HepG2 (cell line): ENCODE measurements around the gene VPS50. TPM values are rescaled to one million over a fixed set of nuclear protein-coding genes. Genes with fewer than 3 reads are reported as not detected.

Experiments
- ETV6 ChIP-seq: sonication (generic); formaldehyde crosslinking; conservative IDR thresholded peaks from 2 replicates; pipeline ENCODE4 v1.4.0; 2020; ENCODE audit warnings: missing genetic modification reagents
- HDAC1 ChIP-seq: sonication (generic); formaldehyde crosslinking; IDR thresholded peaks from 2 replicates; pipeline ENCODE4 v1.5.1; 2020; ENCODE audit warnings: mild to moderate bottlenecking, missing genetic modification reagents
- IRF2 ChIP-seq: IDR thresholded peaks from 2 replicates; pipeline ENCODE4 v1.6.1; 2018; ENCODE audit warnings: missing genetic modification reagents, missing compliant biosample characterization
- KLF13 ChIP-seq: sonication (generic); formaldehyde crosslinking; IDR thresholded peaks from 2 replicates; pipeline ENCODE4 v1.4.0; 2020; ENCODE audit warnings: mild to moderate bottlenecking, missing genetic modification reagents
- KMT2A ChIP-seq: sonication (generic); formaldehyde crosslinking; IDR thresholded peaks from 2 replicates; pipeline ENCODE4 v1.4.0; 2020; ENCODE audit warnings: missing genetic modification reagents
- NKX3-1 ChIP-seq: sonication (generic); formaldehyde crosslinking; IDR thresholded peaks from 2 replicates; pipeline ENCODE4 v1.5.0; 2020; ENCODE audit warnings: missing genetic modification reagents
- NR2F6 ChIP-seq, 2 experiments: IDR thresholded peaks; 2 replicates each; pipeline ENCODE4 v1.6.1; 2016; ENCODE audit warnings: antibody characterized with exemption in 1 of 2, mild to moderate bottlenecking in 1 of 2
- PAX8 ChIP-seq: sonication (generic); formaldehyde crosslinking; IDR thresholded peaks from 2 replicates; pipeline ENCODE4 v1.8.0; 2022; ENCODE audit warnings: mild to moderate bottlenecking, missing genetic modification reagents, borderline replicate concordance
- PTBP1 ChIP-seq: fragments of 200-400 bp; formaldehyde crosslinking; IDR thresholded peaks from 2 replicates; pipeline ENCODE4 v1.6.1; 2018; ENCODE audit warnings: low read length, low read depth; ENCODE audit not compliant: poor library complexity, severe bottlenecking
- RFXAP ChIP-seq: sonication (generic); formaldehyde crosslinking; IDR thresholded peaks from 2 replicates; pipeline ENCODE4 v1.4.0; 2020; ENCODE audit warnings: missing genetic modification reagents, borderline replicate concordance
- SMAD9 ChIP-seq: sonication (generic); formaldehyde crosslinking; IDR thresholded peaks from 2 replicates; pipeline ENCODE4 v1.5.1; 2020; ENCODE audit warnings: mild to moderate bottlenecking, missing genetic modification reagents
- SRF ChIP-seq: IDR thresholded peaks from 2 replicates; pipeline ENCODE4 v1.6.1; 2011; ENCODE audit warnings: mild to moderate bottlenecking, low read depth, low read length, moderate library complexity
- ZBTB3 ChIP-seq: sonication (generic); formaldehyde crosslinking; IDR thresholded peaks from 2 replicates; pipeline ENCODE4 v1.4.0; 2020; ENCODE audit warnings: low read depth, mild to moderate bottlenecking, moderate library complexity, missing genetic modification reagents, borderline replicate concordance
- ZFAT ChIP-seq: sonication (generic); formaldehyde crosslinking; conservative IDR thresholded peaks from 2 replicates; pipeline ENCODE4 v1.8.1; 2023; ENCODE audit warnings: missing genetic modification reagents, inconsistent platforms
- ZNF10 ChIP-seq: sonication (generic); formaldehyde crosslinking; IDR thresholded peaks from 2 replicates; pipeline ENCODE4 v1.4.0; 2020; ENCODE audit warnings: mild to moderate bottlenecking, low read depth, missing genetic modification reagents, borderline replicate concordance
- ZNF691 ChIP-seq: sonication (generic); formaldehyde crosslinking; IDR thresholded peaks from 2 replicates; pipeline ENCODE4 v1.4.0; 2020; ENCODE audit warnings: missing genetic modification reagents, low read depth, mild to moderate bottlenecking, borderline replicate concordance
- ZNF761 ChIP-seq: sonication (generic); formaldehyde crosslinking; conservative IDR thresholded peaks from 2 replicates; pipeline ENCODE4 v1.4.0; 2020; ENCODE audit warnings: mild to moderate bottlenecking, missing genetic modification reagents
- ZNF772 ChIP-seq: sonication (generic); formaldehyde crosslinking; IDR thresholded peaks from 2 replicates; pipeline ENCODE4 v1.5.0; 2020; ENCODE audit warnings: mild to moderate bottlenecking, missing genetic modification reagents
- polyA plus RNA-seq, 8 experiments: library from polyadenylated mRNA; depleted of rRNA in 3 of 8; stranded (reverse) in 7 of 8; unstranded in 1 of 8; fragments of >200 nt; fragmentation: Illumina TruSeq in 4 of 8; extraction: Trizol in 4 of 8; gene quantifications; 2 replicates each; pipeline versions ENCODE4 v1.2.1 to v1.2.3, GENCODE V29; 2011 to 2016; ENCODE audit warnings: low read depth in 4 of 8, missing spikeins in 1 of 8, mixed read lengths in 1 of 8; ENCODE audit not compliant: insufficient read depth in 1 of 8
- total RNA-seq, 5 experiments: library from RNA; depleted of rRNA; stranded (reverse); fragments of >200 nt; fragmentation: Illumina TruSeq; extraction: Trizol; gene quantifications; 2 replicates each; pipeline ENCODE4 v1.2.3, GENCODE V29; 2016; ENCODE audit warnings: low read depth in 1 of 5
- TF ChIP-seq, protein P1 (sequence below): sonication (generic); formaldehyde crosslinking; IDR thresholded peaks from 2 replicates; pipeline ENCODE4 v1.4.0; 2020; ENCODE audit warnings: missing genetic modification reagents, mild to moderate bottlenecking, borderline replicate concordance
- TF ChIP-seq, protein P2 (sequence below): IDR thresholded peaks from 2 replicates; pipeline ENCODE4 v1.6.1; 2018; ENCODE audit warnings: missing genetic modification reagents, mild to moderate bottlenecking, missing compliant biosample characterization

VPS50 gene
- total and polyA plus RNA-seq, 2 of the 13 experiments (the other 11 are each of a cell fraction or from before 2014, with no cell fraction given), result 10.3 to 20.4 TPM

DNA sequence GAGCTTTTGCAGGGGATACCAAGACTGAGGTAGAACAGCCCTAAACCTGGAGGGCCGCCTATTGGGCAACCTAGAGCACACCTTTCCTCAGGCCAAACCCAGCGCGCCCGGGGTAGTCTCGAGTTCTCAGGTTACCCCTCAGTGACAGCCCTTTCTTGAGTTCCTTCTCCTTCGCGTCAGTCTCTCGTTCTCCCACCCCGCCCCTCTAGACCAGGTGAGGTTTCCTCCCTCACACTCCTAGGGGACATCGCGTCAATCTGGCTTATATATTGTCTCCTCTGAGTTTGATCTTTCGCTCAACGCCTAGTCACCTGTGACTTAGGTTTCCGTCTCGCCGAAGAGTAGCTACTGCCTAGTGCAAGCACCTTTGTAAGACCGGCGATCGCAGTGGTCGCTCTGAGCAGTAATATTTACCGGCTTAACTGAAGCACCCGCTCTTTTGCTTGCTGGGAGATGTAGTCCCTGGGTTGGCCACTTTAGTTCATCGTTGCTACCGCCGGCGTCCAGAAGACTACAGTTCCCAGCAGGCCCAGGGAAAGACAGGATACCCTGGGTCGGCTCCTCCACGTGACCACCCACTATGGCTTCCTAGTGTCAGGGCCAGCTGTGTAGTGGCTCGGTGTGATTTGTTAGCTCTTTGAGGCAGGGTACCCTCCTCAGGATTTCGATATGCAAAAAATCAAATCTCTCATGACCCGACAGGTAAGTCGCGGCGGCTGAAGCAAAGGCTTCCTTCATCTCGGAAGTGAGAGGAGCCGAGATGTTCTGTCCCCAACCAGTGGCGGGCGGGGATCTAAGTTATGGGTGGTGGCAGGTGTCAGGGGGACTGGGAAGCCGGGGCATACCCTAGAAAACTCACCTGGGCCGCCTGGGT, at the start of gene VPS50 (continued):
- no peak for TF ChIP-seq NKX3-1 (CRISPR knock-in tag)
- peak; percentile 32; the same call in 1 of the 2 replicates for TF ChIP-seq PAX8 (CRISPR knock-in tag)
- TF ChIP-seq SMAD9 (CRISPR knock-in tag), result no peak
- no peak for TF ChIP-seq KLF13 (CRISPR knock-in tag)
- TF ChIP-seq ZBTB3 (CRISPR knock-in tag), result no peak
- no peak for TF ChIP-seq SRF
- no peak for TF ChIP-seq ETV6 (CRISPR knock-in tag)
- TF ChIP-seq ZNF761, result 0 out of 2 replicates have a peak, but pooled peaks have one; percentile 40
- peak; percentile 79 for TF ChIP-seq KMT2A (CRISPR knock-in tag)
- no peak for TF ChIP-seq PTBP1
- no peak for TF ChIP-seq ZFAT
- TF ChIP-seq, protein P1, sequence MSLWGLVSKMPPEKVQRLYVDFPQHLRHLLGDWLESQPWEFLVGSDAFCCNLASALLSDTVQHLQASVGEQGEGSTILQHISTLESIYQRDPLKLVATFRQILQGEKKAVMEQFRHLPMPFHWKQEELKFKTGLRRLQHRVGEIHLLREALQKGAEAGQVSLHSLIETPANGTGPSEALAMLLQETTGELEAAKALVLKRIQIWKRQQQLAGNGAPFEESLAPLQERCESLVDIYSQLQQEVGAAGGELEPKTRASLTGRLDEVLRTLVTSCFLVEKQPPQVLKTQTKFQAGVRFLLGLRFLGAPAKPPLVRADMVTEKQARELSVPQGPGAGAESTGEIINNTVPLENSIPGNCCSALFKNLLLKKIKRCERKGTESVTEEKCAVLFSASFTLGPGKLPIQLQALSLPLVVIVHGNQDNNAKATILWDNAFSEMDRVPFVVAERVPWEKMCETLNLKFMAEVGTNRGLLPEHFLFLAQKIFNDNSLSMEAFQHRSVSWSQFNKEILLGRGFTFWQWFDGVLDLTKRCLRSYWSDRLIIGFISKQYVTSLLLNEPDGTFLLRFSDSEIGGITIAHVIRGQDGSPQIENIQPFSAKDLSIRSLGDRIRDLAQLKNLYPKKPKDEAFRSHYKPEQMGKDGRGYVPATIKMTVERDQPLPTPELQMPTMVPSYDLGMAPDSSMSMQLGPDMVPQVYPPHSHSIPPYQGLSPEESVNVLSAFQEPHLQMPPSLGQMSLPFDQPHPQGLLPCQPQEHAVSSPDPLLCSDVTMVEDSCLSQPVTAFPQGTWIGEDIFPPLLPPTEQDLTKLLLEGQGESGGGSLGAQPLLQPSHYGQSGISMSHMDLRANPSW (CRISPR knock-in tag), result no peak
- no peak for TF ChIP-seq ZNF772 (CRISPR knock-in tag)
- TF ChIP-seq RFXAP (CRISPR knock-in tag), result no peak
- TF ChIP-seq ZNF691 (CRISPR knock-in tag), result no peak
- TF ChIP-seq, protein P2, sequence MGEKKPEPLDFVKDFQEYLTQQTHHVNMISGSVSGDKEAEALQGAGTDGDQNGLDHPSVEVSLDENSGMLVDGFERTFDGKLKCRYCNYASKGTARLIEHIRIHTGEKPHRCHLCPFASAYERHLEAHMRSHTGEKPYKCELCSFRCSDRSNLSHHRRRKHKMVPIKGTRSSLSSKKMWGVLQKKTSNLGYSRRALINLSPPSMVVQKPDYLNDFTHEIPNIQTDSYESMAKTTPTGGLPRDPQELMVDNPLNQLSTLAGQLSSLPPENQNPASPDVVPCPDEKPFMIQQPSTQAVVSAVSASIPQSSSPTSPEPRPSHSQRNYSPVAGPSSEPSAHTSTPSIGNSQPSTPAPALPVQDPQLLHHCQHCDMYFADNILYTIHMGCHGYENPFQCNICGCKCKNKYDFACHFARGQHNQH (CRISPR knock-in tag), result peak; percentile 30; the same call in 1 of the 2 replicates
- no peak for TF ChIP-seq ZNF10
- peak; percentile 98 for TF ChIP-seq HDAC1
- TF ChIP-seq NR2F6 (IDR thresholded peaks at IDR 0.05), result no peak
- TF ChIP-seq NR2F6 (CRISPR knock-in tag; IDR thresholded peaks at IDR 0.05), result 0 out of 2 replicates have a peak, but pooled peaks have one; percentile 6
- peak; percentile 47; the same call in 1 of the 2 replicates for TF ChIP-seq IRF2
